ENCODE measurements around the gene OPRL1.
"Not testable (repeated sequence)": the region's sequence is repeated elsewhere in the genome, so short reads cannot be mapped to it uniquely, and the experiment has no call there.

Gene OPRL1

GRCh38 chr20:64117432-64117777 is 37.5 kb downstream of the OPRL1 start:
- not testable (repeated sequence) for DNase-seq (ENCODE audit: low read depth)

- DNase-seq (ENCODE audit: low read depth) = no peak
These were observed 39.4 kb downstream of the OPRL1 start for GRCh38 chr20:64119301-64119680.

GRCh38 chr20:64119681-64120341 is 39.9 kb downstream of the OPRL1 start:
- DNase-seq (ENCODE audit: low read depth) = no peak

GRCh38 chr20:64121586-64121985 is 41.7 kb downstream of the OPRL1 start:
- no peak for DNase-seq (ENCODE audit: low read depth)

GRCh38 chr20:64122927-64123326 is 43.0 kb downstream of the OPRL1 start:
- DNase-seq (ENCODE audit: low read depth) = not testable (repeated sequence)

- DNase-seq (ENCODE audit: low read depth) = not testable (repeated sequence)
These were observed 43.6 kb downstream of the OPRL1 start for GRCh38 chr20:64123517-64123916.

- no peak for DNase-seq (ENCODE audit: low read depth)
These were observed 49.4 kb downstream of the OPRL1 start for GRCh38 chr20:64129146-64129782.

- DNase-seq (ENCODE audit: low read depth) = no peak
These were observed 50.4 kb downstream of the OPRL1 start for GRCh38 chr20:64130271-64130670.

- DNase-seq (ENCODE audit: low read depth) = no peak
These were observed 51.0 kb downstream of the OPRL1 start for GRCh38 chr20:64130876-64131275.

- DNase-seq (ENCODE audit: low read depth) = no peak
These were observed 51.5 kb downstream of the OPRL1 start for GRCh38 chr20:64131406-64131805.

- DNase-seq (ENCODE audit: low read depth) = no peak
These were observed 54.1 kb downstream of the OPRL1 start for GRCh38 chr20:64133951-64134407.

- not testable (repeated sequence) for DNase-seq (ENCODE audit: low read depth)
These were observed 54.9 kb downstream of the OPRL1 start for GRCh38 chr20:64134744-64135143.

GRCh38 chr20:64136004-64136710 is 56.3 kb downstream of the OPRL1 start:
- no peak for DNase-seq (ENCODE audit: low read depth)

- DNase-seq (ENCODE audit: low read depth) = no peak
These were observed 57.7 kb downstream of the OPRL1 start for GRCh38 chr20:64137598-64138031.

GRCh38 chr20:64138276-64138815 is 58.5 kb downstream of the OPRL1 start:
- DNase-seq (ENCODE audit: low read depth) = no peak

GRCh38 chr20:64139199-64140060 is 59.5 kb downstream of the OPRL1 start:
- DNase-seq (ENCODE audit: low read depth) = no peak

- no peak for DNase-seq (ENCODE audit: low read depth)
These were observed 60.4 kb downstream of the OPRL1 start for GRCh38 chr20:64140061-64140931.

GRCh38 chr20:64140956-64141355 is 61.1 kb downstream of the OPRL1 start:
- DNase-seq (ENCODE audit: low read depth) = no peak

- DNase-seq (ENCODE audit: low read depth) = no peak
These were observed 62.7 kb downstream of the OPRL1 start for GRCh38 chr20:64142590-64142989.

GRCh38 chr20:64143018-64143801 is 63.3 kb downstream of the OPRL1 start:
- DNase-seq (ENCODE audit: low read depth) = no peak

All from stimulated activated CD8-positive, alpha-beta memory T cell treated with anti-CD3 and anti-CD28 coated beads, Interleukin-12 subunit alpha, Interleukin-12 subunit beta, amount 100 ng/mL, for 1 hour (primary cell).